ENCODE measurements around the gene ITGAE. TPM values are rescaled to one million over a fixed set of nuclear protein-coding genes. Genes with fewer than 3 reads are reported as not detected.

The ITGAE gene
- total and polyA plus RNA-seq, 12 donors, result 4.9 to 85.4 (median 33.7) TPM

DNA sequence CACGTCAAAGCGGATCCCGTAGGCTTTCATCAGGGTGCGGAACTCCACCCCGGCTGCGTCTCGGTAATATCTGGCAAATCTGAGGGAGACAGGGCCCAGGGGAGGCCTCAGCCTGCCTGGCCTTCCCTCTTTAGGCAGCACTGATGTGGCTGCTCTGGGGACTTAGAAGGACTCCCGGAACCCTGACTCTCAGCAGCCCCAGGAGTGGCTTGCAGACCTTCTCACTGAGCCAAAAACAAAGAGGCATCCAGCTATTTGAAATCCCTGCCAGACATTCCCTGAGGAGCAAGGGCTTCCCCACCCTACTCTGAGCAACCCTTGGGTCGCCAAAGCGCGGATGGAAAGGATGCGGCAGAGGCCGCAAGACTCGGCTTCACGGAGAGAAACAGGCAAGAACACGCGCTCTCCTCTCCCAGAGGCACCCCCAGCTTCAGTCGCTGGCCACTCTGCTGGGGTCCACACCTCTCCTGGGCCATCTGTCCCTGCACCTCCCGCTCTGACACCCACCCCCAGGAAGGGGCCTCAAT is 112.9 kb downstream of the ITGAE start:
- Histone ChIP-seq H3K9me3 (replicated peaks in 1 of 3) (no peaks in the 10 kb centered on the region), H3K27me3 (peaks cover 14% of the 10 kb centered on the region), H3K4me1 (replicated peaks in 1 of 2) (no peaks in the 10 kb centered on the region), H3K36me3 (replicated peaks in 1 of 2) (no peaks in the 10 kb centered on the region), H3K4me3 (no peak overlapping the region), H3K27ac (no peak overlapping the region)
- TF ChIP-seq CTCF (IDR thresholded peaks at IDR 0.05) (no peak), POLR2A (IDR thresholded peaks at IDR 0.05) (no peak)
- WGBS, 4 donors, result 59 to 85% (median 66%) methylated on average over 6 to 19 of the region's 19 CpGs
- intact Hi-C loops (cut with DNase I), result no loop called here
- DNase-seq, result no peak

DNA sequence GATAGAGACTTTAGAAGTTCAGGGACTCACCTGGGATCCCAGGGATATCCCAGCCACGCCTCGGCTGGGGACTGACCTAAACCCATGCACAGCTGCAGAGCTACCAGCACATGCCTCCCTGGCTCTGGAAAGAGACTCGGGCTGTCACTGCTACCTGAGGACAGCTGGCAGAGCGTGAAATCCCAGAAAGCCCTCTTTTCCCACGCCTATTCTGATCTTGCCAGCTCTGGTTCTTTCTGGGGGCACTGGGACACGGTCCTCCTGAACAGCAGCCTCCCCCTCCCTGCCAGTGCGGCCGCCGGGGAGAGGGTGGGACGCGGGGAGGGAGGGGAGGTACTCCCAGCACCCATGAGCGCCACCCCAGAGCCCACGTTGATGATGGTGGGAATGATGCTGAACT is 115.8 kb downstream of the ITGAE start:
- TF ChIP-seq CTCF (IDR thresholded peaks at IDR 0.05), result no peak
- no peak for TF ChIP-seq POLR2A (IDR thresholded peaks at IDR 0.05)
- no peak for DNase-seq
- no peaks in the 10 kb centered on the region for H3K36me3 ChIP-seq (replicated peaks in 1 of 2)
- no peaks in the 10 kb centered on the region for H3K4me1 ChIP-seq (replicated peaks in 1 of 2)
- WGBS, 4 donors, result 19 to 57% (median 27%) methylated on average over 5 to 13 of the region's 13 CpGs
- H3K4me3 ChIP-seq, result no peak overlapping the region
- H3K9me3 ChIP-seq (replicated peaks in 1 of 3), result no peaks in the 10 kb centered on the region
- intact Hi-C loops (cut with DNase I), result no loop called here
- no peak overlapping the region for H3K27ac ChIP-seq
- H3K27me3 ChIP-seq, result peaks cover 4% of the 10 kb centered on the region

GRCh38 chr17:3683054-3683511 is 117.9 kb downstream of the ITGAE start:
- peak in 2 of 7 donors; percentile 18 to 34 for DNase-seq
- TF ChIP-seq POLR2A (IDR thresholded peaks at IDR 0.05) (no peak), CTCF (IDR thresholded peaks at IDR 0.05) (peak; percentile 59 to 89 (median 83))
- Histone ChIP-seq H3K27me3 (peaks cover 4% of the 10 kb centered on the region), H3K4me1 (replicated peaks in 1 of 2) (peaks cover 4 to 7% of the 10 kb centered on the region in 2 donors), H3K9me3 (replicated peaks in 1 of 3) (no peaks in the 10 kb centered on the region), H3K27ac (no peak overlapping the region), H3K4me3 (no peak overlapping the region), H3K36me3 (replicated peaks in 1 of 2) (no peaks in the 10 kb centered on the region)
- intact Hi-C loops (cut with DNase I), result no loop called here
- 26 to 39% (median 34%) methylated on average over 9 to 10 of the region's 10 CpGs for WGBS, 4 donors

DNA sequence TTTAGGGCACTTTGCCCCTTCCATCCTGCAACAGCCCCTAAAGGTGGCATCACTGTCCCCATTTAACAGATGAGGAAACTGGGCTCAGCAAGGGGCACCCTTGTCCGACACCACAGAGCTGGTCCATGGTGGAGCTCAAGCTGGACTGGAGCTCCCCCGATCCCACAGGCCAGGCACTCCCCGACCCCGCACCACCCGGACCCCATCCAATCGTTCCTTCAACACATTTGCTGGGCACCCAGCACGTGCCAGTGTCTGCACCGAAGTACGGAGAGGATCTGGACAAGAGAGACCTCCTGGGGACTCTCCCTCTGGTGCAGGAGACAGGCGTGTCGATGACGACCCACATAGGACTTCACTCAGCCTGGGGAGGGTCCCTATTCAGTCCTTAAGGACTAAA is 119.0 kb downstream of the ITGAE start:
- TF ChIP-seq CTCF (IDR thresholded peaks at IDR 0.05), result no peak
- no peak for TF ChIP-seq POLR2A (IDR thresholded peaks at IDR 0.05)
- Histone ChIP-seq H3K9me3 (replicated peaks in 1 of 3) (no peaks in the 10 kb centered on the region), H3K36me3 (replicated peaks in 1 of 2) (no peaks in the 10 kb centered on the region), H3K27me3 (peaks cover 4% of the 10 kb centered on the region), H3K4me3 (no peak overlapping the region), H3K4me1 (replicated peaks in 1 of 2) (peaks cover 4 to 7% of the 10 kb centered on the region in 2 donors), H3K27ac (no peak overlapping the region)
- intact Hi-C loops (cut with DNase I), result no loop called here
- WGBS, 4 donors, result 75 to 86% (median 82%) methylated on average over 9 to 12 of the region's 12 CpGs
- DNase-seq, result peak in 1 of 7 donors; percentile 14
